A549 treated with AZD2906 at 1 μM for 4 hours (cell line): ENCODE data around the gene WBP11. TPM values are rescaled to one million over a fixed set of nuclear protein-coding genes. Genes with fewer than 3 reads are reported as not detected.

ENCODE experiments used
- total RNA-seq: library from RNA; stranded (reverse); fragments of 200-300 nt; extraction: Qiagen RNA extraction; gene quantifications from 5 replicates; pipeline ENCODE4 v1.2.3, GENCODE V29; 2022

WBP11 gene
- total RNA-seq = 41.3 to 49.4 TPM (median 43.6 TPM) in 5 replicates

DNA sequence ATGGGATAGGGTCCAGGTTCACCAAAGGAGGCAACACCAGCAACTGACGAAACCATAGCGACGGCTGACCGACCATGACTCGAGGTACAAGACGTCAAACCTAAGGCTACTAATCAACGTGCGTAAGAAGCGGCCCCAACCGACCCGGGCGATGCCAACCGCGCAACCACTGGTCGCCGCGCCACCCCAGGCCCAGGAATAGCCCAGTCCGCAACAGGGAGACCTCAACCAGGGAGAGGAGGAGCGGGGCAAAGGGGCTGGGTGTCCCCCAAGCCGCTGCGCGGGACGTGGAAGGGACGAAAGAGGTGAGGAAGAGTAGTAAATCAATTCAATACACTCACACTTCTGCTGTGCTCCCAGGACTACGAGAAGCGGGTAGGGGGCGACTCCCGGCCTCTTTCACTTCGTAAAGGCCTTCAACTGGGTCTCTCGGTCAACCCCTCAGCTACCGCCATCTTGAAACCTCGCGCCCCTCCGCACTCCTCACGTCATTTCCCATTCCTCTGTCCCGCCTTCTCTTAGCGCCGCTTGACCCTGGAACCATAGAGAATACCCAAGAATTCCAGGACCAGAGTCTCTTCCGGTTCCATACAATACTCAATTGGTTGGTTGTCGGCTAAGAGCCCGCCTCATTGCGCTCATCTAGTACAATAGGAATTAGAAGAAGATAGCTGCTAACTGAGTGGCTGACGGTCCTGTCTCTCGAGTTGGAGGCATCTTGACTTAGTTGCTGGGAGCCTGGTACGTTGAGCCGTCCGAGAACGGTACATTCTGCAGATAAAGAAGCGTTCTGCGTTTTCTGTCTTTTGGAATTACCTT lies at the start of gene WBP11, which contains the start of gene C12orf60:
Gene WBP11, minus strand, starts transcription at position 468 of the 819 bp plus-strand sequence. CDS start 2,095 bp downstream, outside the sequence.
Gene C12orf60, plus strand, starts transcription at position 660 of the 819 bp plus-strand sequence. CDS start 19,266 bp downstream, outside the sequence.

GRCh38 chr12:14843425-14843887 lies 40.2 kb upstream of the WBP11 start, which contains the start of gene ART4:
Gene ART4, minus strand, starts transcription at chr12:14843526. Its CDS starts 413 bp downstream, at chr12:14843113.

GRCh38 chr12:14814014-14814413 lies 10.7 kb upstream of the WBP11 start, which contains the start of gene SMCO3:
Gene SMCO3, minus strand, starts transcription at chr12:14814182. Its CDS starts 7,502 bp downstream, at chr12:14806680.

Other genes starting within 250 kb of the WBP11 start
- 4.1 to 4.8 TPM (median 4.3 TPM) in 5 replicates for gene PLBD1, start 235.6 kb downstream of the WBP11 start, total RNA-seq
- gene GUCY2C, start 106.9 kb downstream of the WBP11 start, total RNA-seq = 0.02 to 0.03 TPM in 2 of 5 replicates, not detected in the others
- 1.7 to 2.3 TPM (median 1.7 TPM) in 5 replicates for gene C12orf60, start 192 bp upstream of the WBP11 start, total RNA-seq
- 0.02 to 0.05 TPM (median 0.05 TPM) in 3 of 5 replicates, not detected in the others for gene SMCO3, start 10.7 kb upstream of the WBP11 start, total RNA-seq
- 0.06 TPM in 1 of 5 replicates, not detected in the others for gene ART4, start 40.0 kb upstream of the WBP11 start, total RNA-seq
- gene MGP, start 82.4 kb upstream of the WBP11 start, total RNA-seq = 0.06 to 0.09 TPM (median 0.08 TPM) in 3 of 5 replicates, not detected in the others
- gene ERP27, start 135.1 kb upstream of the WBP11 start, total RNA-seq = not detected in 5 replicates
- gene ARHGDIB, start 158.1 kb upstream of the WBP11 start, total RNA-seq = 0.88 to 1.7 TPM (median 1.2 TPM) in 5 replicates
- not detected in 5 replicates for gene PDE6H, start 169.6 kb upstream of the WBP11 start, total RNA-seq